ENCODE results near the gene CFC1B. TPM values are rescaled to one million over a fixed set of nuclear protein-coding genes. Genes with fewer than 3 reads are reported as not detected.
"Not testable (repeated sequence)": the region's sequence is repeated elsewhere in the genome, so short reads cannot be mapped to it uniquely, and the experiment has no call there.

CFC1B gene
- total and polyA plus RNA-seq, 2 donors (not counting 1 experiment from before 2014, with no cell fraction given): not detected

DNA sequence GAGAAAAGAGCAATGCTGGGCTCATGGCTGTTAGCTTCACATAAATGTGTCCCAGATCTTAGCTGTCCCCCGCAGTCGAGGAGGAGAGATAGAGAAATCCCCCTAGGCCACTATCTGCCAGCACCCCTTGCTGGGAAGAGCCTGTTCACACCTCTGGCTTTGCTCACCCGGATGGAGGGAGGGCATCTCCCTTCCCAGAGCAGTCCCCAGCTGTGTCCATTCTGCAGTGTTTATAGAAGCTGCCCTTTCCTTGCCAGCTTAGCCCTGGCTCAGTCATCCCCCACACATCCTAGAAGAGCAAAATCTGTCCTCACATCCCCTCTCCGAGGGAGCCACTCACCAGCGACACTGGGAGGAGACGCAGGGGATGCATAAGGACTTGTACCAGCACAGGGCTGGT is 8.5 kb downstream of the CFC1B start:
- DNase-seq; H3K4me1 Mint-ChIP-seq; intact Hi-C loops (cut with micrococcal nuclease); H3K27ac ChIP-seq (ENCODE audit: low read length in 2 of 2); H3K27ac Mint-ChIP-seq; H3K79me2 ChIP-seq (ENCODE audit: control insufficient read depth, insufficient read depth, low read length); H3K4me2 ChIP-seq (replicated peaks; ENCODE audit: low read depth, low read length, poor library complexity, severe bottlenecking); H4K20me1 ChIP-seq (ENCODE audit: control insufficient read depth, insufficient read depth, low read length, poor library complexity, severe bottlenecking); H3K27me3 ChIP-seq (replicated peaks in 1 of 4; ENCODE audit: control extremely low read depth in 1 of 4, control insufficient read depth in 3 of 4, insufficient read depth in 4 of 4, low read length in 3 of 4); H3K4me1 ChIP-seq (ENCODE audit: control insufficient read depth in 2 of 2, insufficient read depth in 2 of 2, low read length in 2 of 2); H3K4me3 Mint-ChIP-seq; ATAC-seq (ENCODE audit: low read depth); H3K9me3 Mint-ChIP-seq (ENCODE audit: insufficient read depth); H3K9ac ChIP-seq (ENCODE audit: low read length); CTCF ChIA-PET; H2AFZ ChIP-seq (ENCODE audit: insufficient read depth, low read depth, low read length, poor library complexity, severe bottlenecking); H3K27me3 Mint-ChIP-seq; H3K9me3 ChIP-seq (ENCODE audit: control extremely low read depth in 1 of 3, control insufficient read depth in 2 of 3, insufficient read depth in 1 of 3, low read length in 2 of 3); H3K4me3 ChIP-seq (ENCODE audit: control extremely low read depth in 1 of 5, extremely low read depth in 1 of 5, insufficient read depth in 1 of 5, low read depth in 2 of 5, low read length in 4 of 5); H3K36me3 ChIP-seq (replicated peaks in 1 of 2; ENCODE audit: control extremely low read depth in 1 of 2, control insufficient read depth in 1 of 2, extremely low read depth in 1 of 2, insufficient read depth in 2 of 2, low read length in 1 of 2); POLR2A ChIA-PET: not testable (repeated sequence)
- no CpG with 5 or more reads among the region's 6 CpGs for WGBS (ENCODE audit: insufficient coverage)

DNA sequence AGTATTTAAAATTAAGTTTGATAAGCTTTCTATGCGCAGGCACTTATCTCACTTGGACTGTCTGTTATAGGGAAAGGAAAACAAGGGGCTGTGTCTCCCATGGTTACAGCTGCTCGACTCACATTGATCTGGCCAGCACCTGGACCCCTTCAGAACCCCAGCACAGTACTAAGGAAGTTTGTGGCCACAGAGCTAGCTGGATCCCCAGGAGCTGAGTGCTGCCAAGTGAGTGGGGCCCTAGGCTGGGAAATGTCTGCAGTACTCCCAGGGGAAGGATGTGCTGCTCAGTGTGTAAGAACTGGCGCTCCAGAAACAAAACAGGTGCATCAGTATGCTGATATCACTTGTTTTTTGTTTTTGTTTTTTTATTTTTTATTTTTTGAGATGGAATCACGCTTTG is 9.2 kb downstream of the CFC1B start:
- H3K27ac ChIP-seq (ENCODE audit: low read length in 2 of 2); H3K27ac Mint-ChIP-seq; H3K4me1 Mint-ChIP-seq; H3K79me2 ChIP-seq (ENCODE audit: control insufficient read depth, insufficient read depth, low read length); H3K9ac ChIP-seq (ENCODE audit: low read length); H3K36me3 ChIP-seq (replicated peaks in 1 of 2; ENCODE audit: control extremely low read depth in 1 of 2, control insufficient read depth in 1 of 2, extremely low read depth in 1 of 2, insufficient read depth in 2 of 2, low read length in 1 of 2); H3K4me3 Mint-ChIP-seq; H2AFZ ChIP-seq (ENCODE audit: insufficient read depth, low read depth, low read length, poor library complexity, severe bottlenecking); ATAC-seq (ENCODE audit: low read depth); H3K9me3 ChIP-seq (ENCODE audit: control extremely low read depth in 1 of 3, control insufficient read depth in 2 of 3, insufficient read depth in 1 of 3, low read length in 2 of 3); H3K4me3 ChIP-seq (ENCODE audit: control extremely low read depth in 1 of 5, extremely low read depth in 1 of 5, insufficient read depth in 1 of 5, low read depth in 2 of 5, low read length in 4 of 5); H3K4me1 ChIP-seq (ENCODE audit: control insufficient read depth in 2 of 2, insufficient read depth in 2 of 2, low read length in 2 of 2); H3K27me3 ChIP-seq (replicated peaks in 1 of 4; ENCODE audit: control extremely low read depth in 1 of 4, control insufficient read depth in 3 of 4, insufficient read depth in 4 of 4, low read length in 3 of 4); intact Hi-C loops (cut with micrococcal nuclease); DNase-seq; H3K4me2 ChIP-seq (replicated peaks; ENCODE audit: low read depth, low read length, poor library complexity, severe bottlenecking); H3K9me3 Mint-ChIP-seq (ENCODE audit: insufficient read depth); H3K27me3 Mint-ChIP-seq; CTCF ChIA-PET; H4K20me1 ChIP-seq (ENCODE audit: control insufficient read depth, insufficient read depth, low read length, poor library complexity, severe bottlenecking); POLR2A ChIA-PET: not testable (repeated sequence)
- WGBS (ENCODE audit: insufficient coverage): no CpG with 5 or more reads among the region's 4 CpGs

DNA sequence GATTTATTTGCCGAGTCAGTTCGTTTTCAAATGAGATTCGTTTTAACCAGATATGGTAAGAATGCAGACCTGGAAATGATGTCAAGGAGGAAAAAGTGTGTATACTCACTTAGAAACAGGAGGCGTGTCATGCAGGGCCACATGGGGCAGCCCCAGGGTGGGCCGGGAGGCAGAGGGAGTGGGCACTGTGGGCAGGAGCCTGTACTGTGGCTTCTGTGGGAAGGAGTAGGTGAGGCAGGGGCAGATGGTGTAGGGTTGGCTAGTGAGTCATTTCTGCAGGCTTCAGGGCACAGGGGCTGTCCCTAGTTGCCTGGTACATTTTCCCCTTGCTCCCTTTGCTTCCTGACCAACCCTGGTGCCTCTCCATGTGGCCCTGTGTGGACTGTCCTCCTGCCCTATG is 10.2 kb downstream of the CFC1B start:
- H3K4me3 Mint-ChIP-seq; DNase-seq; H3K9me3 ChIP-seq (ENCODE audit: control extremely low read depth in 1 of 3, control insufficient read depth in 2 of 3, insufficient read depth in 1 of 3, low read length in 2 of 3); H3K27ac ChIP-seq (ENCODE audit: low read length in 2 of 2); H3K27ac Mint-ChIP-seq; H3K9me3 Mint-ChIP-seq (ENCODE audit: insufficient read depth); H3K4me1 ChIP-seq (ENCODE audit: control insufficient read depth in 2 of 2, insufficient read depth in 2 of 2, low read length in 2 of 2); H2AFZ ChIP-seq (ENCODE audit: insufficient read depth, low read depth, low read length, poor library complexity, severe bottlenecking); H3K9ac ChIP-seq (ENCODE audit: low read length); H3K4me1 Mint-ChIP-seq; ATAC-seq (ENCODE audit: low read depth); H3K4me3 ChIP-seq (ENCODE audit: control extremely low read depth in 1 of 5, extremely low read depth in 1 of 5, insufficient read depth in 1 of 5, low read depth in 2 of 5, low read length in 4 of 5); CTCF ChIA-PET; POLR2A ChIA-PET; H3K36me3 ChIP-seq (replicated peaks in 1 of 2; ENCODE audit: control extremely low read depth in 1 of 2, control insufficient read depth in 1 of 2, extremely low read depth in 1 of 2, insufficient read depth in 2 of 2, low read length in 1 of 2); H3K27me3 ChIP-seq (replicated peaks in 1 of 4; ENCODE audit: control extremely low read depth in 1 of 4, control insufficient read depth in 3 of 4, insufficient read depth in 4 of 4, low read length in 3 of 4); H4K20me1 ChIP-seq (ENCODE audit: control insufficient read depth, insufficient read depth, low read length, poor library complexity, severe bottlenecking); intact Hi-C loops (cut with micrococcal nuclease); H3K79me2 ChIP-seq (ENCODE audit: control insufficient read depth, insufficient read depth, low read length); H3K27me3 Mint-ChIP-seq; H3K4me2 ChIP-seq (replicated peaks; ENCODE audit: low read depth, low read length, poor library complexity, severe bottlenecking): not testable (repeated sequence)
- WGBS (ENCODE audit: insufficient coverage): no CpG with 5 or more reads among the region's 5 CpGs

DNA sequence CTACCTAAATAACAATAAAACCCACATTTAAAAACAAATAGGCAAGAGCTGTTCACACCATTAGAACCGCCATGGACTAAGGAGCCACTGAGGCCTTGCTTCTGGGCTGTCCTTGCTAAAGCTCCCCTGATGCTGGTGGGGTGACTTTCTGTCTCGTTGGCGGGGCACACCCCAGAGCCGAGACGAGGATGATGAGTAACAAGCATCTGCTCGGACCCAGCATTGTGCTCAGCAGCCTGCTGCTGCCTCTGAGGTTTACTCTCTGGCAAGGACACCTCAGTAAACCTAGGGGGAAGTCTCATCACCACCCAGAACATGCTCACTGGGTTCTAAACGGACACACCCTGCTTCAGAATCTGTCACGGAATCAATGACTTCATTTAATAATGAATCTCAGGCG is 10.7 kb downstream of the CFC1B start:
- H3K4me1 ChIP-seq (ENCODE audit: control insufficient read depth in 2 of 2, insufficient read depth in 2 of 2, low read length in 2 of 2); DNase-seq; H3K4me3 ChIP-seq (ENCODE audit: control extremely low read depth in 1 of 5, extremely low read depth in 1 of 5, insufficient read depth in 1 of 5, low read depth in 2 of 5, low read length in 4 of 5); H4K20me1 ChIP-seq (ENCODE audit: control insufficient read depth, insufficient read depth, low read length, poor library complexity, severe bottlenecking); H3K4me1 Mint-ChIP-seq; H3K79me2 ChIP-seq (ENCODE audit: control insufficient read depth, insufficient read depth, low read length); H3K9me3 ChIP-seq (ENCODE audit: control extremely low read depth in 1 of 3, control insufficient read depth in 2 of 3, insufficient read depth in 1 of 3, low read length in 2 of 3); intact Hi-C loops (cut with micrococcal nuclease); H3K4me3 Mint-ChIP-seq; H3K27me3 ChIP-seq (replicated peaks in 1 of 4; ENCODE audit: control extremely low read depth in 1 of 4, control insufficient read depth in 3 of 4, insufficient read depth in 4 of 4, low read length in 3 of 4); ATAC-seq (ENCODE audit: low read depth); H3K27me3 Mint-ChIP-seq; H2AFZ ChIP-seq (ENCODE audit: insufficient read depth, low read depth, low read length, poor library complexity, severe bottlenecking); H3K36me3 ChIP-seq (replicated peaks in 1 of 2; ENCODE audit: control extremely low read depth in 1 of 2, control insufficient read depth in 1 of 2, extremely low read depth in 1 of 2, insufficient read depth in 2 of 2, low read length in 1 of 2); H3K9me3 Mint-ChIP-seq (ENCODE audit: insufficient read depth); H3K9ac ChIP-seq (ENCODE audit: low read length); CTCF ChIA-PET; H3K4me2 ChIP-seq (replicated peaks; ENCODE audit: low read depth, low read length, poor library complexity, severe bottlenecking); H3K27ac ChIP-seq (ENCODE audit: low read length in 2 of 2); POLR2A ChIA-PET; H3K27ac Mint-ChIP-seq: not testable (repeated sequence)
- WGBS (ENCODE audit: insufficient coverage): no CpG with 5 or more reads among the region's 9 CpGs
